SK-N-MC (cell line): ENCODE results near the gene TSPAN32.

Experiments used
- EZH2 ChIP-seq: fragments of 200-600 bp; sonication (generic); IDR thresholded peaks from one replicate; pipeline ENCODE4 v1.6.1; 2017; ENCODE audit warnings: antibody characterized with exemption
- POLR2AphosphoS5 ChIP-seq: IDR thresholded peaks from 2 replicates; pipeline ENCODE4 v1.6.1; 2012; ENCODE audit warnings: mild to moderate bottlenecking, low read depth, low read length, borderline replicate concordance

DNA sequence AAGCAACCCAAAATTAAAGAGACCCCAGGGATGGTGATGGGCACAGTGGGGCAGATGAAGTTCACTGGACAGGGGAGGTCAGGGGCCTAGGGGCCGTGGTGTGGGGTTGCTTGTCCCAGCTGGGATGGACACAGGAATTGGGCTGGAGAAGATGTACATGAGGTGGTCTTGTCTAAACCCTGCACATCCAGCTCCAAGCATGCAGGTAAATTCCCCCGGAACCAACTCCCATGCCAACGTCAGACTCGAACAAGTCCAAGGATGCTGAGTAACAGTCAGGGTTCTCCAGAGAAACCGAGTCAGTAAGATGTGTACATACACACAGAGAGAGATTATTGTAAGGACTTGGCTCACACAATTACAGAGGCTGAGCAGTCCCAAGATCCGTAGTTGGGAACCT lies 28.9 kb downstream of the TSPAN32 start:
- TF ChIP-seq EZH2, result no peak
- no peak for TF ChIP-seq POLR2AphosphoS5
